Inflammatory macrophage (primary cell): ENCODE measurements around the gene COL4A1.

ENCODE experiments used
- DNase-seq, 2 donors: peaks; one replicate each; pipeline ENCODE4 v3.0.0-alpha.2; 2020 to 2022

Gene COL4A1

DNA sequence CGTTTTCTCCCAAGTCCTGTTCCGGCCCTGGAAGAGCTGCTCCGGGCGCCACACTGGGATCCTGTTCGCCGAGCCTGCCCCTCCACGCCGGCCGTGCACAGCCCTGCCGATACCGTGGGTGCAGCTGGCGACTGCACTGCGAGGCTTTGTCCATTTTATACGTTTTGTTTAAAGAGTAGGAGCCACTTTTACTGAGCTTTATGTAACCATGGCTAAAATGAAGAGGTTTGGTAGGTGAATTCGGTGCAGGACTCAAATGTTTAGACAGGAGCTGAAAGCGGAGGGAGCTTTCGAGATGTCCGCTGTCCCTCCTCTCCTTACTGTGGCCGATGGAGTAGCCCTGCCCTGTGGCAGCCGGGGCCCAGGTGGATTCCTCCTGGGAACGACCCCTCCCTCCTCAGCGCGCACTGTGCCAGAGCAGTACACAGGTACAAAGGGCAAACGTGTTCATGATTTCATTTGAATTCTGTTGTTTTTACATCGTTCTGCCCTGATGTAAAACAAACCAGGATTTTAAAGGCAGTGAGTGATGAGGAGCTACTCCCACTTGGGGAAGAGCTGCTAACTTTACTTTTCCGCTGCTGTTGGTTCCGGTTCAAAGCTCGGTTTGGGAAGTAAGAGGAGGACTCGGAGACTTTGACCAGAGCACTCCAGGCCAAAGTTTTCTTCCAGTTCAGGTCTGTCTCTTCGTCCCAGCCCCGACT, 1.9 kb upstream of the COL4A1 start:
- no peak for DNase-seq

DNA sequence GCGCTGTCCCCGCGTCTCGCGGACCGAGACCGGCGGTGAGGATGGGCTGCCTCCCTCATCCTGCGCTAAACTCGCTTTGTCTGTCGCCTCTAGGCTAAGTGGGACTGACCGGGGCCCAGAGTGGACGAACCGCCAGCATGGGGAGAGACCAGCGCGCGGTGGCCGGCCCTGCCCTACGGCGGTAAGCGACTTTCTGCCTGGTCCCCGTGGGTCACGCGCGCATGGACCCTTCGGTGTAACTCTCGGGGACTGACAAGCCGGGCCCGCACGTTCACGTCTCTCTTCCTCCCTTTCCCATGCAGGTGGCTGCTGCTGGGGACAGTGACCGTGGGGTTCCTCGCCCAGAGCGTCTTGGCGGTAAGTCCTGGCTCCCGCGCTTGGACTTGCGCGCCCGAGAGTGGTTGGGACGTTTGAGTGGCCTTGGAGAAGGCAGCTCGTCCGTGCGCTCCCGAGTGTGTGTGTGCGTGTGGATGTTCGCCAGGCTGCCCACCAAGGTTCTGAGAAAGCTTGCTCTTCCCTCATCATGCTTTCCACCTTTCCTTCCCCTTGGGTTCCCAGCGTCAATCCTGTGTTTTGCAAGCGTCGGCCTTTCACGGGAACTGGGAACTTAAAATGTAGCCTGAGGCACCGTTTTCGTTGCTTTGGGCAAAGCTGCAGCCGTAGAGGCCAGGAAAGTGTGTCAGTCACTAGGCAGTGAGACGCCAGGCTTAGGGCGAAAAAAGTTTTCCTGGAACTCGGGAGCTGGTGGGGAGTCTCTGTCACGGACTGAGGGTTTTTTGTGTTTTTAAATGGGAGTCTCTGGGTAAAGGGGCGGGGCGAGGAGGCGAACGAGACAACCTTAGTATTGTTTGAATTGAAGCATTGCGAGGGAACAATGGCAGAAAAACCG, 1.1 kb upstream of the COL4A1 start:
- no peak for DNase-seq

DNA sequence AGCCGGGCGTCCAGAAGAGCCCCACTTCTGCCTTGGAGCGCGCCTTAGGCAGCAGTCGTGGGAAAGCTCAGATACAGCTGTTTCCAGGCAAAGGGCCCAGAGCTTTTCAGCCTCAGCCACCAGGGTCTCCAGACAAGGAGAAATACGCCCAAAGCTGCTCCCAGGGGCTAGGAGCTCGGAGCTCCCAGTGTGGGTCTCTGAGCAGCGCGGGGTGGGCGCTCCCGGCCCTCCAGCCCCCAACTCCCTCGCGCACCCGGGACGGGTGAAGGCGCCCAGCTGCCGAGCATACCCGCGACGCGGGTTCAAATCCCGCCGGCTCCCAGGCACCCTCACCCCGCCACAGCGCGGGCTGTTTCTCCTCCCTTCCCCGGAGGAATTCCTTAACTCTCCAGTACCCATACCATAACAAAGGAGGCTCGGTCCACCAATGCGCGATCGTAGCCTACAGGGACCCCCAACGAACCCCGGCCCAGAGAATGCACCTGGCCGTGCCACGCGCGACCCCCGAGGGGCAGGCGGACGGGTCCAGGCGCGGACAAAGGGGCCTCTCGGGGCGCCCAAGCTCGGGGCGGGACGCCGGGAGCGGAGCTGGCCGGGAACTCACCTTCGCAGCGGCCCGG, 507 bp downstream of the COL4A1 start:
- no peak for DNase-seq

DNA sequence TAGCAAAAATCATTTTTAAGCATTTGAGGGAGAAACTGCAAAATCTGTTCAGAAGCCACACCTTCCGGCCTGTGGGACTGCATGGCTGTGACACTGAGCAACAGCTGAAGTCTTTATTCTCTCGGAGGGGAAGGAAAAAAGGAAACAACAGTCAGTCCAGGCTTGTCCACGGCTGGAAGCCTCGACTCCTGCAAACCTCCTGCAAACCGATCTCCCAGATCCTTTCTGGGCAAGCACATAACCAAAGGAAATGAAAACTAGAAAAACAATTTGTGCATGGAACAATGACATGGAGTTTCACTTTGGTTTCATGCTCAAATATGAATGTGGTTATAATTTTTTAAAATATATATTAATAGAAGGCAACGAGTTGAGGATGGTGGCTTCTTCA, 1.0 kb downstream of the COL4A1 start:
- no peak for DNase-seq

DNA sequence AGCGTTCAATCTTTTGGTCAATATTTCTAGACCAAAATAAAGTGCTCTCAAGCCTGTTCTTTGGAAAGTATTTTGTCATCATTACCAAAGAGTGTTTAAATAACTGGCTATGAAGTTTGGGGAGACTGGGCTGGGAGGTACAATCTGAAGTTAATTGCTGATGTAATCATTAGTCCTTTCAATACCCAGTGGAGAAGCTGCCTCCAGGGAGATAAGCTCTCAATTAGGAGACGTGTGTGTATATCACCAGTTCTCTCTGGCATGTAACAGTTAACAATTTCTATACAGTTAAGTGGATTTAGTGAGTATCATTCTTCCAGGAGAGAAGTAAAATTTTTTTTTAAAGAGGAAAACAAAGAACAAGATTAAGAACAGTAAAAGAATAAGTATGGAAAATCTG, 1.4 kb downstream of the COL4A1 start:
- no peak for DNase-seq

DNA sequence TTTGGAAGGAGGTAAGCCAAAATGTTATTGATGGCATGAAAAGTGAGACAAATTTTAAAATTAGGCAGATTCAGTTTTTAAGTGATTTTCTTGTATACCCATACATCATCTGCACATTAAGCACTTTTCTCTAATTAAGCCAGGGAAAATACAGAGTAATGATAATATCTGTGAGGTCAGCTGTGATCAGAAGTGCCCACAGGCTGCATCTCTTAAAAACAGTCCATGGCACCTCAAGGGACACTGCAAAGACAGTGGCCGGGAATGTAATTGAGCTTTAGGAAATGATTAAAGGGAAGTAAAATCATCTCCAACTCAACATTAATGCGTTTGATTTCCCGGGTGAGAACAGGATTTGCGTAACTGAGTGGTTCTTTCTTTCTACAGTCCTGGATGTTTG, 2.0 kb downstream of the COL4A1 start:
- no peak for DNase-seq

DNA sequence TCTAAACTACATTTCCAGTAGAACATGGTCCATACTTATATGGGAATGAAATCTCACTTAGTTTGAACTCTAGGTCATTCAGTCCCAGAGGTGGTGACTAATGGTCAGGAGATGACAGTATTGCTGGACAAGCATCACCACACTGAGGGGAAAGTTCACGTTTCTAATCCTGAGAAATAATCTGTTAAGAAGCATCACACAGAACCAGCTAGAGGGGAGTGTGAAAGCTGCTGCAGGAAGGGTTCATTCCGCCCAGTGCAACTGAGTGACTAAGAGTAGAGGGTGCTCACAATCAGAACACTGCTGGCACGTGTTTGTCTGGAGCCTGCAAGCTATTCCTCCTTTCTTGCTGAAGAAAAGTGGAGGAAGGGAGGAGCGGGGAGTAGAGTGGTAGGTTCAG, 2.7 kb downstream of the COL4A1 start:
- DNase-seq: peak; percentile 3 to 26

DNA sequence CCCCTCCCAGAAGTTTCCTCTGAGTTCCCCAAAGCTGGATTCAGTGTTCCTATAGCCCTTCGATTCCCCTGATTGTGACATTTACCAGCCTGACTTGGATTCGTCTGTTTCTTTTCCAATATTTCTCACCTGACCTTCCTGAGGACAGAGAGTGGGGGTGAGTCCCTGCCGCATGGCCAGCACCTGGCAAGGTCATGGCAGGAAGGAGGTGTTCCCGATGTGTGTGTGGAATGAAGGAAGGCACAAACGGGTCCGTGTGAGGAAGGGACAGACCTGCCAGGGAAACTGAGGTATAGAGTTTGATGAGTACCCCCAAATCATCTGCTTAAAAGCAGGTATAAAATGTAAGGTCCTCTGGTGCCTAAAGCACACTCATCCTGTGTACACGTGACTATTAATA, 3.3 kb downstream of the COL4A1 start:
- DNase-seq: no peak

DNA sequence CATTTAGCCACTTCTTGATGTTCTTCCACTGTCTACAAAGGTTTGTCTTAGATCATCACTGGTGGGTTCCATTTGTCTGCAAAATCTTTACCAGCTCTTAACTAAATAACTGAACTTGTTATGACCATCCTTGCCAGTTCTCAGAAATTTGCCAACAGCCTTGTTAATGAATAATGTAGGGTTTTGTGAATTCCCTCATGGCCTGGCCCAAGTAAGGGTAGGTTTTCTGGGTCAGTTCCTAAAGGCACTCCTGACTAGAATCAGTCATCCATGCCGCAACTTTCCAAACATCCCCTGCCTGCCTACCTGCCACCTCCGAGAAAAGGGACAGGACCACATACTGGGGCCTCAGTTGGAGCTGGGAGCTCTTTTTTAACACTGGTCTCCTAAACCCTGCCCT, 4.0 kb downstream of the COL4A1 start:
- no peak for DNase-seq

DNA sequence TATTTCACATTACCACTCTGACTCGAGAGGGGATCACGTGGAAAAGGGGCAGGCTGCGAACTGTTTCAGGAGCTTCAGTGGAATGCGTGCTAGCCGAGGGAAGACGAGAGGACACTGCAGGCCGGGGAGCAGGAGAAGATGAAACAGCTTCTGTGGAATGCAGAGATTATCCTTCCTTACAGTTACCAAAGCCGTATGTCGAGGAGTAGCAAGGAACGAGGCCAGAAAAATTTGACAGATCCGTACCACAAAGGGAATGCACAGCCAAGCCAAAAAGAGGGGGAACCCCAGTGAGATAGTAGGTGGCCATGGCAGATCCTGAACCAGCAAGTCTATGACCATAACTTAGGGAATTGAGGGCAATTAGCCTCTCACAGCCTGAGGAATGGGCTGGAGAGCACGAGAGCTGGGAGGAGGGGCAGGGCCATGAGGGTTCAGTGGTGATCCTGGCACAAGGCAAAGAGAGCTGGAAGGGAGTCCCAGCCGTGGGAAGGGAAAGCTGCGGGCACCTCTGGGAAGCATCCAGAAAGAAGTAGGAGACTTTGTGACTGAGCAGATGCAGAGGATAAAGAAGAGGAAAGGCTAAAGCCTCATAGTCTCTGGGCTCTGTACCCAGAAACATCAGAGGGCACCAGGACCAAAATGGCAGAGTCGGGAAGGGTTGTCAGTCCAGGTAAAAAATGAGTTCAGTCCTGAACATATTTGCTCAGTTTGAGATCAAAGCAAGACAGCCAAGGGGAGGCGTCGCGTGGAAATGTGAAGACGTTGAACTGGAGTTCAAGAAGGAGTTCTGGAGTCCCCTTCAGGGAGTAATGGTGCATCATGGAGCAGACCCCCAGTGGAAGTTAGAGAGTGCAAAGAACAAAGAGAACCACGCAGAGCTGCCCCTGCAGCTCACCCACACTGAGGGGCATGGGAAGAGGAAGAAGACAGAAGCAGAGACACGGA, 5.1 kb downstream of the COL4A1 start:
- no peak for DNase-seq

DNA sequence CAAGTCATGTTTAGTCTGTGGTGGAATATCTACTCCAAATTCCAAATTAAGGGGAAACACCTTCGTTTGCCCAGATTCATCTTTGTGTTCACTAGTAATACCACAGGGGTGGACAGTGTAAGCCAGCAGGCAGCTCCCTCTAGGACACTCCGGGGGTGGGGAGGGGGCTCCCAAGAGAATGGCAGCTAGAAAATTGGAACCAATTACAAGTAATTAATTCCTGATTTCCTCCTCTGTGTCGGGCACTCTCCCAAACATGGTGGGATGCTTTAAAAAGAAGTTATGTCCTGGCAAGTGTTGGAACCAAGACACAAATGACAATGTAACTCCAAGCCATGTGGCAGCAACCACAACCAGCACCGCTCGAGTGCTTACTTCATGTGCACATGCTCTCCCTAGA, 5.9 kb downstream of the COL4A1 start:
- DNase-seq: no peak

DNA sequence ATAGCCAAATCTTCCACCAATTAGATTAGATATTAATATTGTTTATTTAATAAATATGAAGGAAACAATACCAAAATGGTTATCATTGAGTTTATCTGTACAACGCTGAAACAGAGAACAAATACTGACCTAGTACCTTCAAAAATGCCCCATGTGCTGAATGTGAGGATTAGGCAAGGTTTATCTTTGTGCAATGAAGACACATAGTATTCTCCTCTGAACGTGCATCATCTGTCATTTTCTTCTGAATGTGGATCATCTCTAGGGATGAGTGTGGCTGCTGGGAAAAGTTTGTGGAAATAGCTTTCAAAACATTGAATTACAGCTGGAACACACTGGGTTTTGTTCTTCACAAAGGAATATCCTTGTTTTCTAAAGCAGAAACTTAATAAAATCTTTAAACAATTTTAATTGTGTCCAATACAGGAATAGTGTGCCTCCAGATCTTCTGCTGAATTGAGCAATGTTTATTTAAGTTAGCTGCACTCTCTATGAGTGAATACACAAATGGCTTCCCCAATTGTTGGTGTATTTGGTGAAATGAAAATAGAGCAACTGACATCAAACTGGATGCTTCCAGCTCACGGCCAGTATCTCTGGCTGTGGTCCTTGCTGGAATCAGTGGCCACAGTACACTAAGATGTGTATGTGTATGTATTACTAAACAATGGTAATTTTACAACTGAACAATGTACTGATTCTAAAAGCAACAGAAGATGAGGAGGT, 6.7 kb downstream of the COL4A1 start:
- no peak for DNase-seq

DNA sequence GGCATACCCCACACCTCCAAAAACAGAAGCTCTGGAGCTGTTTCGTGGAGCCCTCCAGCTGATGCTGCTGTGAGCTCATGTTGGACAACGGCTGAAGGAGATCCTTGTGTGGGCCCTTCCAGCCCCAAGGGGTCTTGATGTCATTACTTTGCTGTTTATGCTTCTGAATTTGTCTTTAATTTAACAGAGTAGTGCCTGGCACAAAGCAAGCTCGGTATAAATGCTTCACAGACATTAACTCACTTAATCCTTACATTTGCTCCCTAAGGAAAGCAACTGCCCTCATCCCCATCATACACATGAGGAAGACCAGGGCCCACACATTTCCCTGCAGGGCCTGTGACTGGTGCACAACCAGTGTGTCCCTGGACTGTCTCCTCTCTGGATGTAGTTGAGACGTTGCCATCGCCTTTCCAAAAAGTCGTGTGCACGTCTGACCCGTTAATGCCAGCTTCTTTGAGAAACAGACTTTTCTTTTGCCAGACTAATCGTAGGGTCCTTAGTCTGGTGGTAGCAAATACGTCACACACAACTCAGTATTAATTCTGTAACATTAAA, 7.6 kb downstream of the COL4A1 start:
- no peak for DNase-seq

DNA sequence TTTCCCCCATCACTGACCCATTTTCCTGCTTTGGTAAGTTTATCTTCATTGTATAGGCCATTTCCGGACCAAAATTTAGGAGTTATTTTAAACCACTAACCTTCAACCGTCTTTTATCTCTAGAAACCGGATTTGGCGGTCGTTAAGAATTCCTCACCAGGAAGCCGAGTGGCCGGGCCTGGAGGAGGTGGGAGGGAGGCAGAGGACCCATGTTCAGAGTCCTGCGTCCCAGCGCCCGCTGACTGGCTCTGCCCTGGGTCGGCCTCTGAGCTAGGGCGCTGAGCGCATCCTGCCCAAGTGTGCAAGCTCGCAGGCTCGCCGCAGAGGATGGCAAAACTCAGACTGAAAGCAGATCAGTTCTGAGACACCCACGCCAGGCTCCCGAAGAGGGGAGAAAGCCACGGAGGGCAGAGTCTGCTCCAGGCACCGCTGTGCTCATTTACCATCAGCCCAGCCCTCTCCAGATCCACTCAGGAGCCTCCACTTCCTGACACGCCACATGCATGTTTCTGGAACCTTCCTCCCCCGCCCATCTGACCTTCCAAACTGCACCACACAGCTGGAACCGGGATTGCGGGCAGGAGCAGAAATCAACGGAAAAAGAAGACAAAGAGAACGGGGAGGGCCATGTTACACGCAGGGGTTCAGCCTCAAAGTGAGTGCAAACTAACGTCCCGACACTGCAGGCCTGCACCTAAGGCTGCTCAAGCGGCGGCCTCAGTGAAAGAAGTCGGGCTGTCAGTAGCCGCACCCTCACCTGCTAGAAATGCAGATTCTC, 8.3 kb downstream of the COL4A1 start:
- DNase-seq: no peak

DNA sequence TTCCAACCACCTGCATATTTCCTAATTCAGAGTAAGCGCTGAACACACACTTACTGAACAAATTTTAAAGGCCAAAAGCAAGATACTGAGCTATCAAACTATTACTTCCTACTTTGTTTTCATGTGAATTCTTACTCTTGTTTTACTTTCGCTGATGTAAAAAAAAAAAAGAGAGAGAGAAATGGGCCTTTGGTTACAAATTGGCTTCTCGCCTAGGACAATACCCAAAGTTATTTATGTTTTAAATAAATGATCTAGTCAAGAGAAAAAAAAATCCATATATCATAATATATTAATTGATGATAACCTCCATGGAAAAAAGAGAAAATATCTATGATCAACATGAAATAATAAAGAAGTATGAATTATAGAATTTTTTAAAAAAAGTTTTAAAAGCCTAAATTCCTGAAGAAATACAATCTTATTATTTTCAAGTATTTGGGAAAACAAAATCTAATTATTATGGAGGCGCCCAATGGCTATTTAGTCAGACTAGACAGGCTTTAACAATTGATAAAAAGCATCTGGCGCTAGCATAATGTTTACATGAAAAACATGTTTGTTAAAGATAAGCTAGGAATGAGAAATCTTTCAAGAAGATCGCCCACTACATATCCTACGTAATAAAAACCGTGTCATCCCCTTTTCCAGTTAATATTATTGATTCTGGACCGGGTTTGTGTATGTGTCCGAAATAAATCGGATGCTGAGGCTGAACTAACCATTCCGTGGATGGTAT, 9.0 kb downstream of the COL4A1 start:
- DNase-seq: no peak

DNA sequence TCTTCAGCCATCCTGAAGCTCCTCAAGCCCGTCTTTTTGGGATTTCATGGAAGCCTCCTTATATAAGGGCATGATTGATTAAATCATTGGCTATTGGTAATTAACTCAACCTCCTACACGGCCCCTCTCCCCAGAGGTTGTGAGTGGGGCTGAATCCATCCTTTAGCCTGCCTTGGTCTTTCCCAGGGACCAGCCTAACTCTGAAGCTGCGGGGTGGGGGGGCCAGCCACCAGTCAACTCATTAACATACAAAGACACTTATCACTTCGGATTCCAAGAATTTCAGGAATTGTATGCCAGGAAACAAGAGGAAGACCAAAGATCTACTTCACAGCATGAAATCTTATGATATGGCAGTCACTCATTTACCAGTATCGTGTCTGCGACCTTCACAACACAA, 9.9 kb downstream of the COL4A1 start:
- no peak for DNase-seq

DNA sequence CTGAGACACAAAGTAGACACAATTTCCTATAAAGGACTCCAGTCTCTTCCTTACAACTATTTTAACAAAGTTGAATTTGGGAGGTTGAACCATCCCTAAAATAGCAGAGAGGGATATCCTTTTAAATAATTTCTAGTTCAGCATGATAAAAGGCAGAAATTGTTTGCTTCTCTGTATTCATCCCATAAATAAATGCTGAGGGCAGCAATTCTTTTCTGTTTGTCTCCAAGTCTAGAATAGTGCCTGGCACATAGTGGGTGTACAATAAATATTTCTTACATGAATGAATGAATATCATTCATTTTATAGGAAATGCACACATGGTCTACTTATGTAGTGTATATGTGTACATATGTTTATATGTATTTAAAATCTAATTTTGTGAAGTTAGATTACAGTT, 12.3 kb downstream of the COL4A1 start:
- DNase-seq: no peak

DNA sequence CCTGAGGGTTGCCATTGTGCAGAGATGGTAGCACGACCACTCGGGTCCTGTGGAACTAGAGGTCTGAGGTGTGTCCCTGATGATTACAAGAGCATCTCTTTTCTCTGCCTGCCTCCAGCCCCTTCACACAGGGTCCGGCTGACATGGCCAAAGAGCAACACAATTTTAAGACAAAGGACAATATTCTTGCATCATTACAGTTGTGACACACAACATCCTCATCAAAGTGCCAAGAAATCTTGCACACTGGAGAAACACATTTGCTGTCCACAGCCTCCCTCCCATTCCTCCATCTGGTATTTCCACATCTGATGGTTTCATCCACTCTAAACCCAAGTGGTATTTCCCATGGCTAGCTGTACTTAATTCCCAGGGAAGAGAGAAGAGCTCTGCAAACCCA, 12.8 kb downstream of the COL4A1 start:
- DNase-seq: no peak

DNA sequence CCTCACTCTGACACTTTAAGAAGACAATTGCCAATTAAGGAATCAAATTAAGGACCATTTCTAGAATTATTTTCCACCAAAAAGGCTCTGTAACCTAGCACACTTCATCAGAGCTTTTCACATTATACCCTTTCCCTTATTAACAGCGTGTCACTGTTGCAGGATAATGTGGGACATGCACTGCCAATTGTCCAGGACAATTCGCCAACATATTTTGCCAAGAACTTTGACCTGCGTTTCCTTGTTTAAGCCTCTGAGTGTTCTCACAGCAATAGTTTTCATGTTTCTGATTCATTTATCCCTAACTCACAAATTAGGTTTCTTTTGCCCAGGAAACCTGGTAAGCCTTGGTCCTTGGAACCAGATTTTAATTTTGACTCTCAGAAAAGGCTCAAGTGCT, 13.3 kb downstream of the COL4A1 start:
- no peak for DNase-seq

DNA sequence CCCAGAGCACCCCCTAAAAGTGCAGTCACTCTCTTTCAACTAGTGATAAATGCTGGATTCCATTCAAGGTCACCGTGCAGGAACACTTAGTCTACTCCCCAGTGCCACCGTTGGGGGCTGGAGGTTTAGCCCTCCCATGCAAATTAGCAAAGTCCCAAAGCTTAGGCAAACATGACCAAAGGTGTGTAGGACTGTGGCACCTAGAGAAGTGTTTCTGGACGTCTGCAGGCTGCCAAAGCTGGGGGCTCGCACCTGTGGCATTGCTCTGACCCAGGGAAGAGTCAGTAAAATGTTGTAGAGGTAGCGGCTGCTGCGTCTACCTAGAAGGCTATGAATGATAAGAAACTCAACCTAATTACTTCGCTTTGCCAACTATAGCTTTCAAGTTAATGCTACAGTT, 13.9 kb downstream of the COL4A1 start:
- no peak for DNase-seq
